Mesenchymal stem cell (in vitro differentiated cells and primary cell): ENCODE measurements around the gene VPS8.
A peak's percentile ranks its signal among the peaks of the same experiment; 100 is the strongest.

Experiments used
- DNase-seq: peaks from one replicate; pipeline ENCODE4 v3.0.0-alpha.2; 2013
- H2AFZ ChIP-seq: one replicate; pipeline ENCODE4 v1.6.1; 2013; ENCODE audit warnings: low read depth, mild to moderate bottlenecking, control low read depth, inconsistent platforms, low read length, moderate library complexity
- H2AK5ac ChIP-seq: 2 replicates; pipeline ENCODE4 v1.6.1; 2013; ENCODE audit warnings: low read length, moderate library complexity, mild to moderate bottlenecking, inconsistent platforms; ENCODE audit not compliant: severe bottlenecking
- H2BK120ac ChIP-seq: one replicate; pipeline ENCODE4 v1.6.1; 2013; ENCODE audit warnings: low read depth, mild to moderate bottlenecking, inconsistent platforms, low read length, moderate library complexity
- H2BK12ac ChIP-seq, 2 experiments: one replicate each; pipeline ENCODE4 v1.6.1; 2013; ENCODE audit warnings: inconsistent platforms in 2 of 2, low read length in 2 of 2, mild to moderate bottlenecking in 2 of 2, moderate library complexity in 2 of 2, control low read depth in 1 of 2
- H2BK15ac ChIP-seq: one replicate; pipeline ENCODE4 v1.6.1; 2013; ENCODE audit warnings: mild to moderate bottlenecking, low read depth, inconsistent platforms; ENCODE audit not compliant: poor library complexity, severe bottlenecking
- H2BK5ac ChIP-seq: 2 replicates; pipeline ENCODE4 v1.6.1; 2013; ENCODE audit warnings: low read depth, mild to moderate bottlenecking, low read length, control low read depth, inconsistent platforms; ENCODE audit not compliant: poor library complexity, severe bottlenecking
- H3K14ac ChIP-seq, 2 experiments: one replicate each; pipeline ENCODE4 v1.6.1; 2013; ENCODE audit warnings: inconsistent platforms in 2 of 2, low read length in 2 of 2, control low read depth in 1 of 2, mild to moderate bottlenecking in 1 of 2, moderate library complexity in 1 of 2
- H3K18ac ChIP-seq, 2 experiments: one replicate each; pipeline ENCODE4 v1.6.1; 2013; ENCODE audit warnings: inconsistent platforms in 2 of 2, low read length in 2 of 2, control low read depth in 1 of 2, low read depth in 1 of 2, mild to moderate bottlenecking in 1 of 2
- H3K23ac ChIP-seq, 2 experiments: one replicate each; pipeline ENCODE4 v1.6.1; 2013; ENCODE audit warnings: inconsistent platforms in 2 of 2, low read length in 2 of 2, mild to moderate bottlenecking in 2 of 2, moderate library complexity in 2 of 2, control low read depth in 1 of 2
- H3K27ac ChIP-seq: 2 replicates; pipeline ENCODE4 v1.5.1; 2013; ENCODE audit warnings: mild to moderate bottlenecking, moderate library complexity, low read length, control low read depth, inconsistent platforms; ENCODE audit not compliant: poor library complexity, severe bottlenecking
- H3K27me3 ChIP-seq, 2 experiments: 2 replicates each; pipeline versions ENCODE4 v1.6.1 to v1.7.0; 2013; ENCODE audit warnings: low read length in 2 of 2, mild to moderate bottlenecking in 2 of 2, moderate library complexity in 2 of 2, control low read depth in 1 of 2, inconsistent platforms in 1 of 2; ENCODE audit not compliant: control insufficient read depth in 1 of 2, insufficient read depth in 1 of 2
- H3K36me3 ChIP-seq, 2 experiments: 2 replicates each; pipeline versions ENCODE4 v1.6.1 to v1.7.0; 2013; ENCODE audit warnings: low read length in 2 of 2, control low read depth in 1 of 2, inconsistent platforms in 1 of 2, low read depth in 1 of 2, mild to moderate bottlenecking in 1 of 2; ENCODE audit not compliant: insufficient read depth in 2 of 2, control insufficient read depth in 1 of 2
- H3K4ac ChIP-seq, 2 experiments: one replicate each; pipeline ENCODE4 v1.6.1; 2013; ENCODE audit warnings: inconsistent platforms in 2 of 2, low read length in 2 of 2, mild to moderate bottlenecking in 2 of 2, moderate library complexity in 2 of 2, control low read depth in 1 of 2, low read depth in 1 of 2
- H3K4me1 ChIP-seq: 2 replicates; pipeline ENCODE4 v1.6.1; 2013; ENCODE audit warnings: low read depth, low read length, control low read depth; ENCODE audit not compliant: control insufficient read depth, insufficient read depth
- H3K4me2 ChIP-seq: 2 replicates; pipeline ENCODE4 v1.6.1; 2013; ENCODE audit warnings: low read length, mild to moderate bottlenecking, inconsistent platforms; ENCODE audit not compliant: poor library complexity, severe bottlenecking
- H3K4me3 ChIP-seq, 2 experiments: 2 replicates each; pipeline versions ENCODE4 v1.5.1 to v1.7.0; 2013; ENCODE audit warnings: low read length in 2 of 2, mild to moderate bottlenecking in 2 of 2, control low read depth in 1 of 2, low read depth in 1 of 2; ENCODE audit not compliant: insufficient read depth in 1 of 2
- H3K79me1 ChIP-seq: replicated peaks from 2 replicates; pipeline ENCODE4 v1.6.1; 2013; ENCODE audit warnings: mild to moderate bottlenecking, control low read depth, low read length, inconsistent platforms; ENCODE audit not compliant: poor library complexity, severe bottlenecking
- H3K9ac ChIP-seq: 2 replicates; pipeline ENCODE4 v1.7.0; 2013; ENCODE audit warnings: mild to moderate bottlenecking, low read length, moderate library complexity
- H3K9me3 ChIP-seq: 2 replicates; pipeline ENCODE4 v1.7.0; 2013; ENCODE audit warnings: mild to moderate bottlenecking, low read length; ENCODE audit not compliant: control insufficient read depth
- H4K8ac ChIP-seq: one replicate; pipeline ENCODE4 v1.6.1; 2013; ENCODE audit warnings: inconsistent platforms, mild to moderate bottlenecking, low read length, moderate library complexity
- H4K91ac ChIP-seq: one replicate; pipeline ENCODE4 v1.6.1; 2013; ENCODE audit warnings: mild to moderate bottlenecking, low read length, inconsistent platforms
- WGBS: methylation state at CpG from one replicate; pipeline ENCODE4 v1.1.7; 2013; ENCODE audit warnings: mixed read lengths; 5-methylcytosine and 5-hydroxymethylcytosine counted together

The VPS8 gene

DNA sequence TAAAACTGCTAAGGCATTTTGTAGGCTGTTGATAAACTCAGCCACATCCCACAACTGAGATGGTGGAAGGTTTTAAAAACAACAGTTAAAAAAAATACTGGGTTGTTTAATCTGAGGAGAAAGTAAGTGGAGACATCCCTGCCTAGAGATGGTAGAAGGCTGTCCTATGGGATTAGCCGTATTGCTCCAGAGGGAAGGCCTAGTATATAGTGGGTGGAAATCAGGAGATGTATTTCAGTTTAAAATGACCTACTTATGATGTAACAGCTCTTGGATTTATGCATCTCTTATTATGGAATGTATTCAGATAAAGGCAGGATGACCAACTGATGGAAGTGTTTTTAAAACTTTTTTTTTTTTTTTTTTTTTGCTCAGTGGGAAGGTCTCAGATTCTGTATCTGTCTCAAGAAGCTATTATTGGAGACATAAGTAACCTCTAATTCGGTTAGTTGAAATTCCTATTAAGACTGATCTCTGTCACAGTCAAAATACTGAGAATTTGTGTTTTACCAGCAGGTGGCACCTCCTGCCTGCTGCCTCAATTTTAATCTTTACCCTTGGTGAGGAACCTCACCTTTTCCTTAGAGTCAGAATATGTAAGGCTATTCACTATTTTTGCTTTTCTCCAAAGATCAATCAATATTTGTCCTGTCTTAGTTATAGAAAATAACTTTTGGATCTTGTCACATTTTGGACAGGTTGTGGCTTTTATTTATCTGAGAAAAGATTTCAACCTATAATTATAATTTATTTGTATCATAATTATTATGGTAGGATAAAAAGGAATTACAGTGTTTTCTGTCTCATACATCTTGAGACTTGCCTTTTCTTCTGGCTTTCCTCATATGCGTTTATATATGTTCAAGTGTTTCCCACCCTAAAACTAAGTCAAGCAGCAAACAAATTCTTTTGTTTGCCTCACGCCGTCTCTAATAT, 63.0 kb downstream of the VPS8 start:
- no peak overlapping the region for H3K14ac ChIP-seq
- H3K27ac ChIP-seq, result no peak overlapping the region
- peaks cover 0 to 58% of the 10 kb centered on the region in 2 experiments for H3K36me3 ChIP-seq
- no peak overlapping the region for H3K4ac ChIP-seq
- no peaks in the 10 kb centered on the region for H3K79me1 ChIP-seq
- H2BK5ac ChIP-seq, result no peak overlapping the region
- H3K4me2 ChIP-seq, result no peak overlapping the region
- no peak overlapping the region for H3K4me3 ChIP-seq
- no peak overlapping the region for H4K8ac ChIP-seq
- H3K23ac ChIP-seq, result no peak overlapping the region
- no peak overlapping the region for H2BK120ac ChIP-seq
- no peaks in the 10 kb centered on the region for H3K27me3 ChIP-seq
- H2BK15ac ChIP-seq, result no peak overlapping the region
- H3K18ac ChIP-seq, result no peak overlapping the region
- WGBS, result 78% methylated on average over 5 of the region's 5 CpGs
- no peak overlapping the region for H2AK5ac ChIP-seq
- H4K91ac ChIP-seq, result no peak overlapping the region
- no peaks in the 10 kb centered on the region for H3K4me1 ChIP-seq
- no peaks in the 10 kb centered on the region for H3K9me3 ChIP-seq
- H2BK12ac ChIP-seq, result no peak overlapping the region
- H3K9ac ChIP-seq, result no peak overlapping the region
- DNase-seq, result peak; percentile 31
- H2AFZ ChIP-seq, result no peak overlapping the region

GRCh38 chr3:184880276-184881019, 68.5 kb downstream of the VPS8 start:
- H2BK15ac ChIP-seq, result no peak overlapping the region
- H3K4me1 ChIP-seq, result no peaks in the 10 kb centered on the region
- H3K9me3 ChIP-seq, result no peaks in the 10 kb centered on the region
- no peak overlapping the region for H3K23ac ChIP-seq
- no peak overlapping the region for H3K27ac ChIP-seq
- no peak overlapping the region for H3K18ac ChIP-seq
- no peaks in the 10 kb centered on the region for H3K27me3 ChIP-seq
- H2BK120ac ChIP-seq, result no peak overlapping the region
- no peak overlapping the region for H3K4me3 ChIP-seq
- no peak overlapping the region for H2AFZ ChIP-seq
- H2BK12ac ChIP-seq, result no peak overlapping the region
- no peaks in the 10 kb centered on the region for H3K79me1 ChIP-seq
- H3K4ac ChIP-seq, result no peak overlapping the region
- H3K36me3 ChIP-seq, result peaks cover 0 to 57% of the 10 kb centered on the region in 2 experiments
- 91% methylated on average over 2 of the region's 2 CpGs for WGBS
- H4K91ac ChIP-seq, result no peak overlapping the region
- H3K9ac ChIP-seq, result no peak overlapping the region
- H2AK5ac ChIP-seq, result no peak overlapping the region
- no peak overlapping the region for H3K14ac ChIP-seq
- no peak for DNase-seq
- no peak overlapping the region for H4K8ac ChIP-seq
- no peak overlapping the region for H3K4me2 ChIP-seq
- no peak overlapping the region for H2BK5ac ChIP-seq

DNA sequence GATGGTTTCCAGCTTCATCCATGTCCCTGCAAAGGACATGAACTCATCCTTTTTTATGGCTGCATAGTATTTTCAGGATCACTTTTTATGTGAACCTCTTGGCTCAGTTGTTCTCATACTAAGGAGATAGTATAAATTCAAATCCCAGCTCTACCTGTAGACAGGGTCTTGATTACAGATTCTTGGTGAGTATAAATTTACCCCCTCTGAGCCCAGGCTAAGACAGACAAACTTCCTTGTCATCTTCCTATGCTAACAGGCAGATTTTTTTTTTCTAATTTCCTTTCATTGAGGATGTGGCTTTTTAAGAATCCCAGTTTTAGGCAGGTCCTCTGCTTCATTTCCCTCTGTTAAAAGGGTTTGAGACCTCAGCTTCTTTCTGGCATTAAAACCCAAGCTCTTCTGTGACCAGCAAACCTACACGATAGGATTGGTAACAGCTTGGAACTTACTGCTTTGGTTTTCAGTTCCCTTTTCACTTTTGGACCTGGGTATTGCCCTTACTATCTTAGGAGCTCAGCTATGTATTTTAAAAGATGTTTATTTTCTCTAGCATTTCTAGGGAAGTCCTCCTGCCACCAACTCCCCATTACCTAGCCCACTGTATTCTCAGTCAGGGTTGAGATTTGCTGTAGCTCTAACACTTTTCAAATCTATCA, 72.5 kb downstream of the VPS8 start:
- Histone ChIP-seq H2BK12ac (no peak overlapping the region), H3K4me1 (no peaks in the 10 kb centered on the region), H3K14ac (no peak overlapping the region), H3K9ac (no peak overlapping the region), H3K4me3 (no peak overlapping the region), H3K9me3 (no peaks in the 10 kb centered on the region), H4K8ac (no peak overlapping the region), H3K4ac (no peak overlapping the region), H3K4me2 (no peak overlapping the region), H3K79me1 (no peaks in the 10 kb centered on the region), H2AK5ac (no peak overlapping the region), H2BK15ac (no peak overlapping the region), H2BK120ac (no peak overlapping the region), H3K27me3 (no peaks in the 10 kb centered on the region), H2BK5ac (no peak overlapping the region), H4K91ac (no peak overlapping the region), H2AFZ (no peak overlapping the region), H3K23ac (no peak overlapping the region), H3K27ac (no peak overlapping the region), H3K36me3 (peaks cover 0 to 36% of the 10 kb centered on the region in 2 experiments), H3K18ac (no peak overlapping the region)
- no peak for DNase-seq
- 100% methylated on average over 1 of the region's 1 CpG for WGBS

DNA sequence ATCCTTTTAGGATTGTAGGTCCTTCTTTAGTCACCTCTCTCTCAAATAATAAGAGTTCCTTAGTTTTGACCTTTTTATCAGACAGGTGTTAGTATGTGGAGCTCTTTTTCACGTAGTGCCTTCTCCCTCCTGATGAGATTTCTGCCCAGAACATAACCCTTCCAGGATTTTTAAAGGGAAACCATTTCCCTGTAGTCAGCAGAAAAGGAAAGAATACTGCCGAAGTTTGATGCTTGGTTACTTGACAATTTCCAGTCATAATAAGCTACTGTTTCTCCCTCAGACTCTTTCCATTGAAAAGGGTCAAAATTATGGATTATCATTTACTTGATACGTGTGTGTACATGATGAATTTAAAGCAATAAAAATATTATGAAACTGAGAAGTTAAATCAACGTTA, 73.1 kb downstream of the VPS8 start:
- Histone ChIP-seq H2BK5ac (no peak overlapping the region), H2BK12ac (no peak overlapping the region), H3K23ac (no peak overlapping the region), H4K91ac (no peak overlapping the region), H2AFZ (no peak overlapping the region), H3K4me2 (no peak overlapping the region), H3K9ac (no peak overlapping the region), H3K27ac (no peak overlapping the region), H2BK120ac (no peak overlapping the region), H3K4ac (no peak overlapping the region), H3K27me3 (no peaks in the 10 kb centered on the region), H3K14ac (no peak overlapping the region), H2BK15ac (no peak overlapping the region), H3K9me3 (no peaks in the 10 kb centered on the region), H3K4me3 (no peak overlapping the region), H4K8ac (no peak overlapping the region), H3K36me3 (peaks cover 0 to 33% of the 10 kb centered on the region in 2 experiments), H3K4me1 (no peaks in the 10 kb centered on the region), H2AK5ac (no peak overlapping the region), H3K18ac (no peak overlapping the region), H3K79me1 (no peaks in the 10 kb centered on the region)
- DNase-seq, result no peak
- 93% methylated on average over 3 of the region's 4 CpGs for WGBS
